T follicular helper cell (primary cell): ENCODE data around the gene MYRFL.
"Not testable (repeated sequence)": the region's sequence is repeated elsewhere in the genome, so short reads cannot be mapped to it uniquely, and the experiment has no call there.

Experiments
- DNase-seq: peaks from one replicate; pipeline ENCODE4 v3.0.0-alpha.2; 2020; ENCODE audit warnings: low read depth
- total RNA-seq, 2 experiments: gene quantifications; one replicate each; lab custom pipeline; 2026; lab: John Stamatoyannopoulos, UW

Gene MYRFL
- total RNA-seq: 0 to 0.09 reads per million in 2 experiments

DNA sequence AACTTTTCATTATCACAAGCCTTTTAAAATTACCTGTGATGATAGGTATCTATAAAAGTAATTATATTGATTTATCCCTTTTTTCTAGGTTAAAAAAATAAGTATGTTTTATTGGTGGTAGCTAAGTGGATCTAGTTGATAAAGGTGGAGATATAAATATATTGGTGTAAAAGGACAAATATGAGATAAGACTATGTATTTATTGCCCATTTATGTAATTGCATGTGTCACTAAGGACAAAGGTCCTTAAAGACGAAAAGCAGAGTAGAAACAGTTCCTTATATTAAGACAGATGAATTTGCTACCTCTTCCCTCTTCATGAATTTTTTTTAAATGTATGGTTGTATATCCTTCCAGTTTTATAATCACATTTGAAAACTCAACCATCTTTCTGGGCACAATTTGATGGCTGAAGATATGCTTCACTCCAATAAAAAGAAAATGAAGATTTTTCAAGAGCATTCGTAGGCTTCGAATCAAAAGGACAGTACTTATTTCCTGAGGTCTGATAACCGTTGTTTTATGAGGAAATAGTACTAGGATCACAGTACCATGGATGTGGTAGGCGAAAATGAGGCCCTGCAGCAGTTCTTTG is at the start of gene MYRFL:
Gene MYRFL (plus strand): TSS at position 262 of the 595 bp plus-strand sequence. CDS start 291 bp downstream, at position 553.
- DNase-seq: no peak

DNA sequence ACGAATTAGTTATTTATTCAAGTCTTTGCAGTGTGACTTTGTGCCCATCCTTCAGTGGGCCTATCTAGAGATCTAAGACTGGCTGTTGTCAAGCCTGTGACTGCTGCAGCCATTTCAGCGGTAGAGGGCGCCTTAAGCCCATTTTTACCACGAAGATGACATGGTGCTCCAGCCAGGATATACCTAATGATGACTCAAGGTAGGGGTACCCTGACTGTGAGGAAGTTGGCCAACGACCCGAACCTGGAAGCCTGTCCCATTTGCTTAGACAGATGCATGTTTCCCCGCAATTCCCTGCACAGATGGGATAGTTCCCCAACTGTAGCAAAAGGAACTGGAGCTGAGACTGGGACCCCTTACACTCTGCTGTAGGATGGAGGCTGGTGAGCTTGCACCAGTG is 45.1 kb upstream of the MYRFL start:
- DNase-seq: no peak

DNA sequence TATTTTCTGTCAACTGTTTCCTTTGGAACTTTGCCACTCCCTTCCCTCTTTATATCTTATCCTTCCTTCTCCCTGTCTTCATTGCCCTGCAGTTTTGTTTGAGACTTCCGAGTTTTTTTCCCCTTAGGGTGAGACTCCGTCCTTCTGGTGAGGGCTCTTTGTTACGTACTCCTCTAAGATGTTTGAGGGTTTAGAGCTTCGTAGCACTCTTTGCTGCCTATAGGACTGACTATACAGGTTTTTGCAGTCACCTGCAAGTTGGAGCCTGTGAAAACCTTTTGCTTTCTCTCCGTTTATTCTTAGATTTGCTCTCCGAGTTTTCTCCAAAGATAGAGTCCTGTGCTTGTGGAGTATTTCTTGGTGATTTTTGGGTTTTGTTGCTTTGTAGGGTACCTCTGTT is 41.7 kb upstream of the MYRFL start:
- DNase-seq: no peak

DNA sequence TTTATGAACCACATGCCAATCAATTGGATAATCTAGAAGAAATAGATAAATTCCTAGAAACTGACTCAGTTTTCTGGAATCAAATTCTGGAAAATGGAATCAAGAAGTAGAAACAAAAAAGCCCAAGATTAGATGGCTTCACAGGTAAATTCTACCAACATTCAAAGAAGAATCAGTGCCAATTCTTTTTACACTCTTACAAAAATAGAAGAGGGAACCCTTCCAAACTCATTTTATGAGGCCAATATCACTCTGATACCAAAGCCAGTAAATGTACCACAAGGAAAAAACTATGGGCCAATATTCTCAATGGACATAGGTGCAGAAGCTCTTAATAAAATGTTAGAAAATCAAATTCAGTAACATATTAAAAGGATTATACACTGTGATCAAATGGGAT is 35.7 kb upstream of the MYRFL start:
- DNase-seq: no peak

DNA sequence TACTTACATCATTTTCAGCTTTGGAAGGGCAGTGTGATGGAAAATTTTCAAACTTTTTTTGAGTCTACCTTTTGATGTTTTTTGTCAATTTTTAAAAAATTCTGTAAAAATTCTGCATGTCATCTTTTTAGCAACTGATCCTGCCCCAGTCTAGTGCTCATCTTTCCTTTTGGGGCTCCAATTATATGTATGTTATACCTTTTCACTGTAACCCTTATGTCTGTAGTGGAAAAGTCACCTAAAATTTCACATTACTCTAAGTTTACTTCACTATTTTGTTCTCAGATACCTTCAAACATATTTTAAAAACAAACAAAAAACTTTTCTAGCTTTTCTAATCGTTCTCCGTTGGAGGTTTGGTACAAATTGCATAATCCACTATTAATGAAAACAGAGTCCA is 32.5 kb upstream of the MYRFL start:
- no peak for DNase-seq

DNA sequence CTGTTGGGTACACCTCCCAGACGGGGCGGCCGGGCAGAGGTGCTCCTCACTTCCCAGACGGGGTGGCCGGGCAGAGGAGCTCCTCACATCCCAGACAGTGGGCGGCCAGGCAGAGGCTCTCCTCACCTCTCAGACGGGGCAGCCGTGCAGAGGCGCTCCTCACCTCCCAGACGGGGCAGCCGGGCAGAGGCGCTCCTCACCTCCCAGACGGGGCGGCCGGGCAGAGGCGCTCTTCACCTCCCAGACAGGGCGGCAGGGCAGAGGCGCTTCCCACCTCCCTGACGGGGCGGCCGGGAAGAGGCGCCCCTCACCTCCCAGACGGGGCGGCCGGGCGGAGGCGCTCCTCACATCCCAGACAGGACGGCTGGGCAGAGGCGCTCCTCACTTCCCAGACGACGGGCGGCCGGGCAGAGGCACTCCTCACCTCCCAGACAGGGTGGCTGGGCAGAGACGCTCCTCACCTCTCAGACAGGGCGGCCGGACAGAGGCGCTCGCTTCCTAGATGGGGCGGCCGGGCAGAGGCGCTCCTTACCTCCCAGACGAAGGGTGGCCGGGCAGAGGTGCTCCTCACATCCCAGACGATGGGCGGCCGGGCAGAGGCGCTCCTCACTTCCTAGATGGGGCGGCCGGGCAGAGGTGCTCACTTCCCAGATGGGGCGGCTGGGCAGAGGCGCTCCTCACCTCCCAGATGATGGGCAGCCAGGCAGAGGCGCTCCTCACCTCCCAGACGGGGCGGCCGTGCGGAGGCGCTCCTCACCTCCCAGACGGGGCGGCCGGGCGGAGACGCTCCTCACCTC is 17.7 kb upstream of the MYRFL start:
- DNase-seq: not testable (repeated sequence)

DNA sequence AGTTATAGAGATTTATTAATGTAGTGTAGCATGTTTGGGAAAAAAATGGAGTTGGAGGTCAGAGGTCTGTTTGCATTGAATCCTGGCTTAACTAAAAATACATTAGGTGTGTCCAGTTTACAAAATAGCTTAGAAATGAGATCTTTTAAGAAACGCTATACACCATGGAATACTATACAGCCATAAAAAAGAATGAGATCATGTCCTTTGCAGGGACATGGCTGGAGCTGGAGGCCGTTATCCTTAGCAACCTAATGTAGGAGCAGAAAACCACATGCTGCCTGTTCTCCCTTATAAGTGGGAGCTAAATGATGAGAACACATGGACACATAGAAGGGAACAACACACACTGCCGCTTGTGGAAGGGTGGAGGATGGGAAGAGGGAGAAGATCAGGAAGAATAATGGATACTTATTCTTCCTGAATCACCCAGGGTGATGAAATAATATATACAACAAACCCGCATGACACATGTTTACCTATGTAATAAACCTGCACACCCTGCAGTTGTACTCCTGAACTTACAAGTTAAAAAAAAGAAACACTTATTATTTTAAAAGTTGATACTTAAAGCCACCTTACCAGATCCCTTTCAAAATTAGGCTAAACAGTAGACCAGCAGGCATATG is 14.0 kb upstream of the MYRFL start:
- DNase-seq: no peak

DNA sequence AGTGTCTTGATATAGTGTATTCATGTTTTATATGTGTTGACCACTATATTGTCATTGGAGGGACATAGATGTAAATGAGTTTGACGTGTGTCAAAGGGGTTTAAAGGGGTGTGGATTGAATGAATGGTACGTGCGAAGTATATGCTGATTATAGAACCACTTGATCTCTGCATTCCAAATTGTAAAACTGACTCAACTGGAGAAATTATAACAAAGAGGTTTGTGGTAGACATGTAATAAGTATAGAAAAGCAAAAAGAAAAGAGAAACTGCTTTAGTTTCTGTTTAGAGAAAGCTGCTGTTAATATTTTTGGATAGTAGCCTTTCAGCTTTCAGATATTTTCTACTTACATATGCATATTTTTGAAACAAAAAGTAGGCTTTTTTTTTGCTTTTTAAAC is 8.9 kb upstream of the MYRFL start:
- no peak for DNase-seq

DNA sequence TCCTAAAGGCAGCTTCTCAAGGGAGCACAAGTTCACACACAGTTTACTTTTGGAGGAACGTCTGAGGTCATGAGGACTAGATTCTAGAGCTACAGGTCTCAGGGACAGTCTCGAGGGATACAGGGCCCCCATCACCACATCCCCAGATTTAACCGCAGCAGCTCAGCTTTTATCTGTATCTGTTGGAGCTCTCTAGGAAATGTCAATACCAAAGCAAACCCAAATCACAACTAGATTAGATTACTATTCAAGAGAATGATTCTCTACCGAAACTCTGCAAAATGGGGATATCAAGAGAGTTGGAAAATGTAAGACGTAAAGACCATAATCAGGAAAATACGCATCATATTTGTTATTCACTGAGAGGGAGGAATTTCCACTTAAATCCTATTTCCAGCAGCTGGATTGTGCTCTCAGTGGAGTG is 4.0 kb upstream of the MYRFL start:
- DNase-seq: no peak

DNA sequence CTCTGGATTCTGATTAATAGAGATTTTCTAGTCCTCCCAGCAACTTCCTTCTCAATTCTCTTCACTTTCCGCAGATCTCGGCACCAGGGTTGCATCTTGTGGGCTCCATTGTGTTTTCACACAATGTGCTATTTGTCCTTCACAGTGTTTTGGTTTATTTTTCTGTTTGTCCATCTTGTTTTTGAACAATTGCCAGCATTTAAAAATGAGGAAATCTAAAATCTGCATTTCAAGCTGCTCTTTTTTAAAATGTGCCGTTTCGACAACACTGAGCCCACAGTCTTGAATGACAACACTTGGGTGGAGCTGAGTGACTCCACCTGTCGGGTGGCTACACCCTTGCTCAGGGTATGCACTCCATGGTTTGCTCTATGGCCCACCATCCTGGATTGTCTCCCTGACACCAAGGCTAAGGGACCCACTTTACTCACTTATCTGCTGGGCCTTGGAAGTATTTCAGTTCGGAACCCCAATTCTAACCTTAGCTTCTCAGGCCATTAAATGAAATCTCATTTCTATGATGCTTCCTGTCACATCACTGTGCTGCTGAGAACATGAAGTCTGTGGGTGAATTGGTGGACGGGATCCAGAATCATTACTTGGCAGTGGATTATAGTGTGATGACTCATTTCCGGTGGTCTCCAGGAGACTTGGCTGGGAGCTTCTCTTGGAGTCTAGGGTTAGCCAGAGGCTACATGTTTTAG is 3.4 kb upstream of the MYRFL start:
- DNase-seq: no peak

DNA sequence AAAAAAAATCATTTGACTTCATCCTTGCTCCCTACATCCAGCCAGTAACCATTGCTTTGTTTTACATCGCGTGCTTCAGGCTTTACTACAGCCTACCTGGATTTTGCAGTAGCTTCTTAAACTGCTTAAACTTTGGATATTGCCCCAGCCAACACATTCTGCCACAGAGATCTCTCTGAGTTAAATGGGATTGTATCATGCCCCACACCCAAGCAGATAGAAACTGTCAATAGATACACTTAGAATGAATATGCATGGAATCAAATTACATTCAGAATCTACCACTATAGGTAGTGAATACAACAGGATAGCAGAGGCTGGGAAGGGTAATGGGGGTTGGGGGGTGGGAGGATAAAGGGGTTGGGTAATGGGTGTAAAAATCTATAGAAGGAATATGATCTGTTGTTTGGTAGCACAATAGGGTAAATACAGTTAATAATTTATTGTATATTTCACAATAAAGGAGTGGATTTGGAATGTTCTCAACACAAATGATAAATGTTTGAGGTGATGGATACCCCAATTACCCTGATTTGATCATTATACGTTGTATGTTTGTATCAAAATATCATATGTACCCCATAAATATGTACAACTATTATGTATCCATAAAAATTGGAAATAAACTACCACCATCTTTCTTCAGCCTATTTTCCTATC is 2.7 kb upstream of the MYRFL start:
- DNase-seq: no peak

DNA sequence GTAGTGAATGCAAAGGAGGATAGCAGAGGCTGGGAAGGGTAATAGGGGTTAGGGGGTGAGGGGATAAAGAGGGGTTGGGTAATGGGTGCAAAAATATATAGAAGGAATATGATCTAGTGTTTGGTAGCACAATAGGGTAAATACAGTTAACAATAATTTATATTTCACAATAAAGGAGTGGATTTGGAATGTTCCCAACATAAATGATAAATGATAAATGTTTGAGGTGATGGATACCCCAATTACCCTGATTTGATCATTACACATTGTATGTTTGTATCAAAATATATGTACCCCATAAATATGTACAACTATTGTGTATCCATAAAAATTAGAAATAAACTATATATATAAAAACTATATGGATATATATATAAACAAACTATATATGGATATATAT is 999 bp upstream of the MYRFL start:
- no peak for DNase-seq

DNA sequence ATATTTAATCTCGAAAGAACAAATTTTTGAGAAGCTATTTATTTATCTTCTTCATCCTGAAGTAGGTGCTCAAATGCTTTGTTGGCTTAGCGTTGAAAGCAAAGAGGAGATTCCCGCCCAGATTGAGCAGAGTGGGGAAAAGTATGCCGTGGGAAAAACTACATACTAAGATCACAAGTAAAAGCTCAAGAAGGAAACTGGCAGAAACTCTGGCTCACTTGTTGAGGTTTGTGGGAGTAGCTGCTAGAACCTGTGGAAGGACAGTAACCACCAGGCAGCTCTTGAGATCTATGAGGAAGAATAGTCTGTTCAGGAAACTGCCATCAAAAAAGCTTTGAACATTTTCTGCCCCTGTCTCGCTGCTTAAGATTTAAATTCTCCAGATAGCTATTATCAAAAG is 3.9 kb downstream of the MYRFL start:
- no peak for DNase-seq

DNA sequence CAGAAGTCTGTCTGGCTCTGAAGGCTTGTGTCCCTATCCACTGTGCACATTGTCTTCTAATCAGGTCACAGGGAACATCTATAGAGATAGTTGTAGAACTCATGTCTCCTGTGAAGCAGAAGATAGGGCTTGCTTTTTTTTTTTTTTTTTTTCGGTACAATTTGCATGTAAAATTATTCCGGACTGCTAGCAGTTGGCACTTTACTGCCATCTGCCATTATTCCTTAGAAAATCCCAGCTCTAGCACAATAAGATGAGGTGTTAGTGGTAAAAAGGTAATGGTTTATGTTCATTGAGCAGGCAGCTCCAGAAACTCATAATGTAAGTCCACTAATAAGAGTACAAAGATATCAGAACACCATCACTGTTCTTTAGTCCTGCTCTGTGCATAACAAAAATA is 8.7 kb downstream of the MYRFL start:
- DNase-seq: no peak

DNA sequence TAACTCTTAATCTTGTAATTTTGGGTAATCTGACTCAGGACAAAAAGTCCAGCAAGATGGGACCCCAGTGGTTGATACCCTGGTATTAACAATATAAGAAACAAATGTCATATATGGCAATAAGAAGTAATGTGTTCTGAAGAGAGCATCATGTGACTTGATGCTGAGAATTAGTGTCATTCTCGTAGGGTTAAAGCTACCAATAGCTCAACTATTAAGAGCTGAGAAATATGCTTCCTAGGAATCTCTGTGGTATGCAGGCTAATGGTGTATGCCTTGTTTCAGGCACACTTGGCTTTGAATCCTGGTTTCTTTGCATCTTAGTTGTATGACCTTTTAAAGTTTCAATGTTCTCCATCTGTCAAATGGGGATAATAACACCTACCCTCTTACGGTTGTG is 9.1 kb downstream of the MYRFL start:
- no peak for DNase-seq

DNA sequence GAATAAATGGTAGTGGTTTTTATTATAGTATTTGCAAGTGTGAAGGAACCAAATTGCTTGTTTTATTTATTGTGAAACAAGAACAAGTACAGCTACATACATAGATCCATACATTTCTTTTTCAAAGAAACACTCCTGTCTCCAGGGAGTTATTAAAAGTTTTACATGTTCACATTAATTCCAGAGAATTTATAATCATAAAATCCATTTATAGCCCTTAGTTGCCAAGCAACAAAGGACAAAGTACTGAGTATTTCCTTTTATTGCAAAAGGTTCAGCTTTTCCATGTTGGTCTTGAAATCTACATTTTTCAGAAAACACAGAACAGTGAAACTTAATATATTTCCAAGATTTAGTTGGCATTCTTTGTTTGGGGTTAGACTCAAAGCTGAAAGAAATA is 9.5 kb downstream of the MYRFL start:
- DNase-seq: no peak

DNA sequence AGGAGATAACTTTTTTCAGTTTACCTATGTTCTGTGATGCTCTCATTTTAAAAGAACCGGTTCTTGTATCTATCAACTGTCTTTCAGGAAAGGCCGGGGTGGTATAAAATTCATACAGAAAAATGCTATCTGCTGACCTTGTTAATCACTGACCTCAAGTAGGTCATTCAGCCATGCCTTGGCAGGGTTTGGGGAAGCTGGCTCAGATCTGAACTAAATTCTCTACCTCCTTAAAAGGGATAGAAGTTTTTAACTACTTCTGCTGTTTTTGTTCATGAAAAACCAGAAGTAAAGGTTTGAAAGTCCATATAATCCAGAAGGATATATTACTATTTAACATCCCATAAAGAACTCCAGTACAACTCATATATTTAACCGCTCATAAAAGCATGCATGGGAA is 10.1 kb downstream of the MYRFL start:
- DNase-seq: no peak

DNA sequence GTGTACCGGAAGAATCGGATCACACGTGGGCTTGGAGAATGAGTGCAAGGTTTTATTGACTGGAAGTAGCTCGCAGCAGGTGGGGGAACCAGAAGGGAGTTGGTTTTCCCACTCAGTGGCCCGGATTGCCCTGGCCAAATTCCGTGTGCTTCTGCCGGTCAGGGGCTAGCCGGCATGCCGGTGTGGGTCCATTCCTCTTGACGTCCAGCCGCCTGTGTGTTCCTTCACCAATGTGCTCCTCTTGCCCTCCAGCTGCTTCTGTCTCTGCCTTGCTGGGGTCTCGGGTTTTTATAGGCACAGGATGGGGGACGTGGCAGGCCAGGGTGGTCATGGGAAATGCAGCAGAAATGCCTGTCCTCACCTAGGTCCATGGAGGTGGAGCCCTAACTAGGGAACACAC is 11.0 kb downstream of the MYRFL start:
- DNase-seq: no peak

DNA sequence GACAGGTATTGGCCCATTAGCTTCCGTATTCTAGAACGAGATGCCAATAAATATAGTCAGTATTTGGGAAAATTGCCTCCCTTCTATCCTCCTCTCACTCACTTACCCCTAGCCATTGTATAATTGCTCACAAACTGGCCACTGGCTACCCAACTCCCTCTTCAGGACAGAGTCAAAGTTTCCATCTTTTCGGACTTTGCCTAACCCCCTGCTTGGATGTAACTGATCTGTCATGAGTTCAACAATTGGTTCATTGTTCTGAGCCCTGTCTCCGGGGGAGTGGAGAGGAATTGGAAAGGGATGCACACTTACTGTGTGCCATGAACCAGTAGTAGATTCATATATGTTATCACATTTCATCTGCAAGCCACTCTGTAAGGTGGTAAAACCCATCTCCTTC is 12.2 kb downstream of the MYRFL start:
- DNase-seq: no peak

DNA sequence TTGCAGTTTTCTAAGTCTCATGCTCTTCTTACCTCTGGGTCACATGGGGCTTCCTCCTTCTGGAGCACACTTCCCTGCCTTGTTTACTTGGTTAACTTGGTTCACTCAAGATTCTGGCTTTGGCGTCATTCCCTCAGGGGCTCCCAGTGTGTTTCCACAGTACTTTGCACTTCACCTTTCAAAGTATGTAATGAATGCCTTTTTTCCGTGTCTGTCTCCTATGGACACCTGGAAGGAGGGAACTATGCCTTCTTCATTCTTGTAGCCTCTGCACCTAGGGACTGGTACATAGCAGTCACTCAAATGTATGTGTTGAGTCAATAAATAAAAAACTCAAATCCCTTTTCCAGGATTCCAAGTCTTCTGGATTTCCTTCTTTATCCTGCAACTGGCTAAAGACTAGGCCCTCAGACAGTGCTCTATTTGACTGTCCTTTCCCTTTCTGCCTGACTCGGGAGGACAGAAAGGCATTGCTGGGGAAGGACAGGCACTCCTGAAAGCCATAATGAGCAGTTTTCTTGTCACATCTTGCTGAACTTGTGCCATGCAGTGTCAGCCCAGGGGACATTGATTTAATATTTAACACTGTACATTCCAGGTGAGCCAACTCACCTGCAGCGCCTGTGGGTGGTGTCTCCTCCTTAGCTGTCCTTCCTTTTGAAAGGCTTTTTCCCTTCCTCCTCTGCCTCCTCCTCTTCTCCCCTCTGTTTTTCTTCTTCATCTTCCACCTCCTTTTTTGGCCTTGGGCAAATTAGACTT is 12.8 kb downstream of the MYRFL start:
- DNase-seq: no peak

DNA sequence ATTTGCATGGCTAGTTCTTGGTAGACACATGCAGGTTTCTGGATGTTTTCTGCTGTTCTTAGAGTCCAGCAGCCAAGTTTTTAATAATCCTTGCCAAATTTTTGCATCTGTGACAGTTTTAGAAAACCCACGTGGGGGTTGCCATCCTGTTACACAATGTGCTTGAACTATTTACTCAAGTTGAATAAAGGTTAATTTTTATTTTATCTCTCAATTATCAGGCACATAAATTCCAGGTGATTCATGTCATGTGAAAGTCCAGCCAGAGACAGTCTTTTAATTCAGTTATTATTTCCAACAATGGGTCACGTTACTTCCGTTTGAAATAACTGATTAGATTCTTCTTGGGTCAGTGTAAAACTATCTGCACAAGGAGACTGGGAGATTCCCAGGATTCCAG is 15.7 kb downstream of the MYRFL start:
- no peak for DNase-seq
